H1 (cell line): Measurements from ENCODE around the gene TLE2. TPM values are rescaled to one million over a fixed set of nuclear protein-coding genes. Genes with fewer than 3 reads are reported as not detected.

ENCODE experiments used
- POLR2A ChIP-seq, 2 experiments: IDR thresholded peaks; 1 replicate in 1 of 2; 2 replicates in 1 of 2; pipeline ENCODE4 v1.6.1; 2011; ENCODE audit warnings: low read depth in 2 of 2, low read length in 2 of 2, mild to moderate bottlenecking in 2 of 2; ENCODE audit errors: control extremely low read depth in 1 of 2
- polyA plus RNA-seq, 7 experiments: library from polyadenylated mRNA; depleted of rRNA in 3 of 7; stranded (reverse) in 5 of 7; unstranded in 2 of 7; fragments of >200 nt in 5 of 7; fragments of 200-250 nt in 2 of 7; gene quantifications; 1 replicate in 5 of 7; 2 replicates in 1 of 7; 4 replicates in 1 of 7; pipeline versions ENCODE4 v1.2.1 to v1.2.3, GENCODE V29; 2011 to 2013; ENCODE audit warnings: missing spikeins in 2 of 7, mixed read lengths in 2 of 7
- total RNA-seq: library from RNA; stranded (reverse); fragmentation: NEBNext Ultra II Directional; extraction: Animal tissue kit (Norgen Biotek cat#: 25700); gene quantifications from 2 replicates; pipeline ENCODE4 v1.2.1, GENCODE V29; 2021

Gene TLE2
- total and polyA plus RNA-seq, 2 of the 8 experiments (the other 6 are each of a cell fraction or from before 2014, with no cell fraction given), result 8.0 to 11.5 TPM

- no peak for TF ChIP-seq POLR2A (IDR thresholded peaks at IDR 0.05; ENCODE audit: control extremely low read depth in 1 of 2, low read depth in 2 of 2, low read length in 2 of 2)
- TF ChIP-seq, all 59 proteins: peak for 0
These were observed 50.8 kb downstream of the TLE2 start (continued) for GRCh38 chr19:2978166-2978767.
